Suprapubic skin (tissue), 4 donors: ENCODE measurements around the gene ANKRD11.

Experiments used
- CTCF ChIP-seq, 2 donors: fragments of 200-600 bp in 1 of 2; fragments of 450-650 bp in 1 of 2; sonication (generic) in 1 of 2; IDR thresholded peaks; one replicate each; pipeline ENCODE4 v1.5.1; 2016 to 2019; ENCODE audit warnings: antibody characterized with exemption in 2 of 2, mild to moderate bottlenecking in 1 of 2, moderate library complexity in 1 of 2
- POLR2A ChIP-seq, 2 donors: fragments of 450-650 bp; IDR thresholded peaks; one replicate each; pipeline ENCODE4 v1.6.1; 2017; ENCODE audit warnings: antibody characterized with exemption in 2 of 2, mild to moderate bottlenecking in 2 of 2, moderate library complexity in 2 of 2
- POLR2AphosphoS5 ChIP-seq, 3 donors: sonication (generic); formaldehyde crosslinking; IDR thresholded peaks; one replicate each; pipeline ENCODE4 v1.6.1; 2017; ENCODE audit warnings: antibody characterized with exemption in 3 of 3

GRCh38 chr16:89288966-89289365 lies 201.4 kb downstream of the ANKRD11 start:
- TF ChIP-seq CTCF (IDR thresholded peaks at IDR 0.05) = no peak
- no peak for TF ChIP-seq POLR2AphosphoS5 (IDR thresholded peaks at IDR 0.05)
- no peak for TF ChIP-seq POLR2A (IDR thresholded peaks at IDR 0.05)
